ENCODE data around the gene ANKIB1. TPM values are rescaled to one million over a fixed set of nuclear protein-coding genes. Genes with fewer than 3 reads are reported as not detected.

Gene ANKIB1
- polyA plus RNA-seq, 2 of the 4 experiments (the other 2 are of a cell fraction): 20.7 to 59.5 TPM

DNA sequence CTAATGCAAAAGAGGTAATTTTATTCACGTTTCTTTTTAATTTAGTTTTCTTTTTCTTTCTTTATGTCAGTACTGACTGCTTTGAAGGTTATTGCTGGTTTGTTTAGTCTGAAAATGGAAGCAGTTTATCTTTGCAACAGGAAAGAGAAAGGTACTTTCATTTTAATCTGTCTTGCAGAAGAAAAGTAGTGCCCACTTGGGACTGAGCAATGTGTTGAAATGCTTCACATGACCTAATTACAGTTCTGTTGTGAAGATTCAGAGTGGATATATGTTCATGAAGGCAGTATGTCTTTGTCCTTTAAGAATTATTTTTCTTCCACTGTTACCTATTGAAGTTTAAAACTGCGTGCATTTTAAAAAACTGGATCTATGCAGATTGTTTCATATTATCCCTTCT, 80.1 kb downstream of the ANKIB1 start:
- H3K4me1 ChIP-seq: no peaks in the 10 kb centered on the region
- H3K4me3 ChIP-seq: no peak overlapping the region
- POLR2A ChIA-PET: no interaction called here
- no peak overlapping the region for H3K27ac ChIP-seq
- TF ChIP-seq RNF2 (IDR thresholded peaks at IDR 0.05; ENCODE audit: borderline replicate concordance, low read depth) (no peak), RFX5 (IDR thresholded peaks at IDR 0.05) (no peak), NPAS2 (CRISPR knock-in tag; IDR thresholded peaks at IDR 0.05; ENCODE audit: borderline replicate concordance) (no peak), RAD21 (conservative IDR thresholded peaks at IDR 0.05 in 1 of 2, IDR thresholded peaks at IDR 0.05 in 1 of 2) (no peak), NFE2L2 (conservative IDR thresholded peaks at IDR 0.05; ENCODE audit: low read length) (no peak), BCL3 (IDR thresholded peaks at IDR 0.05) (no peak), MAFK (IDR thresholded peaks at IDR 0.05; ENCODE audit: partially characterized antibody) (no peak), EHF (CRISPR knock-in tag; IDR thresholded peaks at IDR 0.05) (no peak), PBX3 (IDR thresholded peaks at IDR 0.05) (no peak), RARB (CRISPR knock-in tag; IDR thresholded peaks at IDR 0.05) (no peak), MAZ (IDR thresholded peaks at IDR 0.05; ENCODE audit: borderline replicate concordance, low read depth, low read length) (no peak), BHLHE40 (IDR thresholded peaks at IDR 0.05; ENCODE audit: low read depth, low read length) (no peak), TFCP2L1 (CRISPR knock-in tag; IDR thresholded peaks at IDR 0.05) (no peak), JUN (IDR thresholded peaks at IDR 0.05) (no peak), ZFP36 (IDR thresholded peaks at IDR 0.05; ENCODE audit: borderline replicate concordance, partially characterized antibody) (no peak), KDM5A (IDR thresholded peaks at IDR 0.05) (no peak), SREBF2 (IDR thresholded peaks at IDR 0.05) (no peak), EHMT2 (IDR thresholded peaks at IDR 0.05; ENCODE audit: low read depth) (no peak)
- TF ChIP-seq, protein P1, sequence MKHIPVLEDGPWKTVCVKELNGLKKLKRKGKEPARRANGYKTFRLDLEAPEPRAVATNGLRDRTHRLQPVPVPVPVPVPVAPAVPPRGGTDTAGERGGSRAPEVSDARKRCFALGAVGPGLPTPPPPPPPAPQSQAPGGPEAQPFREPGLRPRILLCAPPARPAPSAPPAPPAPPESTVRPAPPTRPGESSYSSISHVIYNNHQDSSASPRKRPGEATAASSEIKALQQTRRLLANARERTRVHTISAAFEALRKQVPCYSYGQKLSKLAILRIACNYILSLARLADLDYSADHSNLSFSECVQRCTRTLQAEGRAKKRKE (CRISPR knock-in tag; IDR thresholded peaks at IDR 0.05; ENCODE audit: low read depth): no peak
- TF ChIP-seq, protein P2, sequence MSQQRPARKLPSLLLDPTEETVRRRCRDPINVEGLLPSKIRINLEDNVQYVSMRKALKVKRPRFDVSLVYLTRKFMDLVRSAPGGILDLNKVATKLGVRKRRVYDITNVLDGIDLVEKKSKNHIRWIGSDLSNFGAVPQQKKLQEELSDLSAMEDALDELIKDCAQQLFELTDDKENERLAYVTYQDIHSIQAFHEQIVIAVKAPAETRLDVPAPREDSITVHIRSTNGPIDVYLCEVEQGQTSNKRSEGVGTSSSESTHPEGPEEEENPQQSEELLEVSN (IDR thresholded peaks at IDR 0.05; ENCODE audit: borderline replicate concordance, low read depth): no peak
- H3K4me2 ChIP-seq: no peak overlapping the region
- H3K9me3 ChIP-seq: no peaks in the 10 kb centered on the region
- 88% methylated on average over 2 of the region's 2 CpGs for WGBS (ENCODE audit: missing lambda C conversion rate)
- ATAC-seq (no peak), FAIRE-seq (no peak), DNase-seq (ENCODE audit: low read depth in 1 of 2, low spot score in 1 of 2) (no peak)
- CTCF ChIA-PET: no interaction called here

GRCh38 chr7:92330835-92331438, 85.2 kb downstream of the ANKIB1 start:
- Histone ChIP-seq H3K4me2 (no peak overlapping the region), H3K4me3 (no peak overlapping the region), H3K9me3 (no peaks in the 10 kb centered on the region), H3K4me1 (no peaks in the 10 kb centered on the region), H3K27ac (no peak overlapping the region)
- FAIRE-seq (no peak), ATAC-seq (no peak), DNase-seq (ENCODE audit: low read depth in 1 of 2, low spot score in 1 of 2) (no peak)
- no peak for TF ChIP-seq RAD21 (conservative IDR thresholded peaks at IDR 0.05 in 1 of 2, IDR thresholded peaks at IDR 0.05 in 1 of 2)
- no peak for TF ChIP-seq BHLHE40 (IDR thresholded peaks at IDR 0.05; ENCODE audit: low read depth, low read length)
- TF ChIP-seq MAFK (IDR thresholded peaks at IDR 0.05; ENCODE audit: partially characterized antibody): peak; percentile 53
- WGBS (ENCODE audit: missing lambda C conversion rate): 80% methylated on average over 4 of the region's 4 CpGs
- POLR2A ChIA-PET: no interaction called here
- CTCF ChIA-PET: interaction anchor here (0.7 kb wide), 1 partner anchor 215 kb away, joined by 3 read pairs; no protein-coding TSS in a partner anchor

Measured in A549 (cell line).